Raji (cell line): Measurements from ENCODE around the gene ENTPD5.

Experiments used
- POLR2A ChIP-seq: IDR thresholded peaks from 2 replicates; pipeline ENCODE4 v1.6.1; 2011; ENCODE audit warnings: low read depth, low read length, control low read depth; ENCODE audit not compliant: insufficient read depth

The ENTPD5 gene

GRCh38 chr14:74019408-74020137, 485 bp upstream of the ENTPD5 start:
- no peak for TF ChIP-seq POLR2A

GRCh38 chr14:74018174-74018585, 908 bp downstream of the ENTPD5 start:
- no peak for TF ChIP-seq POLR2A

DNA sequence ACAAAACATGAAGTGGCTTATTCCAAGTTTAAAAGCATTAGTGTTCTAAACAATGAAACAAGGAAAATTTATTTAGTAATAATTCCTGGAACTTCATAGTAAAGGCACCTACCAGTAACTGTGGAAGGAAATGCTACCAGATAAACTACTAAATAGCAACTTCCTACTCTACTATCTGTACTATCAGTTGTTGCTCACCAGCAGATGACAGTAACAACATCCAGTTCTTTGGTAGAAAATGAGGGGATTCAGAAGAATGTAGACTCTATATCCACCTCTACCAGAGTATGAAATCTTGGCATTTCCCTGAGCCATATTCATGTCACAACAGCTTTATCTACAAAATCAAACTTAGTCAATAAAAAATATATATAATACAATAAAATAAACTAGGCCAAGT, 3.1 kb downstream of the ENTPD5 start:
- TF ChIP-seq POLR2A = no peak

- TF ChIP-seq POLR2A = no peak
Observed at GRCh38 chr14:74015176-74015575, 3.9 kb downstream of the ENTPD5 start.

DNA sequence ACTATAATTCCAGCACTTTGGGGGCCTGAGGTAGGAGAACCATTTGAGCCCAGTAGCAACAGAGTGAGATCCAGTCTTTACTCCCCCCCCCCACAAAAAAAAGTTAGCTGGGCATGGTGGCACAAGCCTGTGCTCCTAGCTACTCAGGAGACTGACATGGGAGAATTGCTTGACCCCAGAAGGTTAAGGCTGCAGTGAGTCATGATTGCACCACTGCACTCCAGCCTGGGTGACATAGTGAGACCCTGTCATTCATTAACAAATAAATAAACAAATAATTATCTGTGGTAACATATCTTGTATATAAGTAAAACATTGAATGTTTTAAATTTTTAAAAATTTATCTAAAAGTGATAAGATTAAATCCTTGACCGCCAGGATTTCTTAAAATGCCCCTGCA, 4.8 kb downstream of the ENTPD5 start:
- no peak for TF ChIP-seq POLR2A

DNA sequence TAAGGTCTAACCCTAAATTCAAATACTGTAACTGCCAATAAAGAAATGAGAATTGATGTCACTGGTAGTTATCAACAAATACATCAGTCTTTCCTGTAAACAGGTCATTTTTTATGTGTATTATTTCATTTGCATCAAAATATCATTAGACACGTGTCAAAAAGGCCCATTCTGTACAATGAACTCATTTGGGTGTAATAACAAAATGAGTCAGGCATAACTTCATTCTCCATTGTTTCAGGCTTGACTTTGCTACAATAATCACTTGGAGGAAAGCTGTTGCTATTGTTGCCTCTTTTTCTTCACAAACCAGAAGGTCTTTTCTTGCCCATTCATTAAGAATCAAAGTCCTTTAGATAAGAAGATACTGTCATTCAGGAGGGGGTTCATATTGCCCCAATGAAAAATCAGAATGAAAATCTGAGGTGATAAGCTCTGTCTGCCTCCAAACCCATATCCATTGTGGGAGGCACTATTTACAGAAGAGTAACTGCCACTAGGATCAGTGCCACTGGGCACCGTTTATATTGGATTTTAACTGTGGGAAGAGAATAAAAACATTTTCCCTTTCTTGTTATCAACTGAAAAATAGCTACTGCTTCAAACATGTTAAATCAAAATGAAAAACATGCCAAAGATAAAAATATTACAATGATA, 10.1 kb downstream of the ENTPD5 start:
- no peak for TF ChIP-seq POLR2A

GRCh38 chr14:73998726-73999125, 20.4 kb downstream of the ENTPD5 start:
- TF ChIP-seq POLR2A = no peak

DNA sequence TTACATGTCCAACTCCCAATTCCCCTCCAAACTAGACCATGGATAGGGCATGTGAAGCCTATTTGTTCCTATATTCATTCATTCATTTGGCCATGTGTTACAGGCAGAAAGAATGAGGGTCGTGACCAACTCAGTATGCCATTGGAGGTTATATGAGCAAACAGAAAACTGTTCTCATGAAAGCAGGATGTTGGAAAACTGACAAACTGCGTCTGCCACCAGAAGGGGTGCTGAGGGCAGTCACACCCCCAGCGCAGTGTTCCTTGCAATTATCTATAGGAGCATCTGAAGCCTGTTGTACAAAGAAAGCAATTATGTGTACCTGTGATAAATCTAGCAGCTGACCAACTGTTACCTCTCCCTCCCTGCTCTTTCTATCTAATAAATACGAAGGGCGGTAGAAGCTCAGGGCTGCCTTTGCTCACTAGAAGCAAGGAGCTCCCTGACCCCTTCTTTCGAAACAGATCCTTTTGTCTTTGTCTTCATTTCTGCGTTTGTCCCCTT, 21.1 kb downstream of the ENTPD5 start:
- no peak for TF ChIP-seq POLR2A

DNA sequence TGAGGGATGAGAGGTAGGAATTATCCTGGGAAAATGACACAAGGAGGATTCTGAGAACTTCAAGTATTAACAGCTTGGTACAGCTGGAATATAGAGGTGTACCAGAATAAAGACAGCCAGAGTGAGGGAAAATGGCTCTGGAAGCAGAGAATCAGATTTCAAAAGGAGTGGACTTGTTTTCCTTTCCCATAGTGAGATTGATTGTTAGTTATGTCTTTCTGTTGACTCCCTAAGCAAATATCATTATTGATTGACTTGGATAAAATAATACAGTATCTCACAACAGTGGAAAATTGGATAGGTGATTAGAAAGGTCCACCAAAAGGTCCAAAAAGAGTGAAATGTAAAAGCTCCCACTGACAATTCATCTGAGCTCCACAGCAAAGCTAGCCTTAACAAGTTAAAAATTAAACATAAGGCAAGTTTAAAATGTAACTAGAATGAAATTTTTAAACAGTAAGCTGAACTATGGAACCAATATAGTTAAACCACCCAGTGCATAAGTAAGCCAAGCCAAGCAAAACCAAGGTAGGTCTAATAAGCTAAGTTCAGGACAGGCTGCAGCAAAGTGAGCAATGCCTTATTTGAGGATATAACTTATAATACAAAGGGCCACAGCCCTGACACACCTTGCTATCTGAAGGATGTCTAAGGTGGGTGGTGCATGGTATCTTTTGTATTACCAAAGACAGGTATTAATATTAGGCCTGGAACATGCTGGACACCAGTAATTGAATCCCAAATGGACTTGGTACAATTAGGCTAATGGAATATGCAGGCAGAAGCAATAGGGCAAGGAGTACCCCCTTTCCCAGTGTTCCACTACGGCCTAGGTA, 21.8 kb downstream of the ENTPD5 start:
- no peak for TF ChIP-seq POLR2A

GRCh38 chr14:73996731-73997107, 22.4 kb downstream of the ENTPD5 start:
- no peak for TF ChIP-seq POLR2A

DNA sequence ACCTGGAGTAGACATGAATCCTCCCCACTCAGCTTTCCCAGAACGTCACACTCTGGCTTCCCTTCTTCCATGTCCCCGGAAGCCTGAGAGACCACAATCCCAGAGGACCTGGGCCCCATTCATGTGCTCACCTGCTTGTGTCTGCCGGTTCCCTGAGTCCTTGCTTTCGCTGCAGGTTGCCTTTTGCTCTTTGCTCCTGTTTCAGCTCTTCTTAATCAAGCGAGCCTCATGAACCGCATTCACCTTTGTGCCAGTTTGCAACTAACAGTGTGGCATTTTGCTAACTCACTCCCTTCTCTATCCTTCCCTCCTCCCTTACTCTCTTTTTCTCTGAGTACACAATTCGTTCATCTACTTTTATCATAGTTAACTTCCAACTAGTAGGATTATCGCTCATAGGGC, 23.1 kb downstream of the ENTPD5 start:
- no peak for TF ChIP-seq POLR2A

GRCh38 chr14:73991092-73991491, 28.0 kb downstream of the ENTPD5 start:
- no peak for TF ChIP-seq POLR2A

- TF ChIP-seq POLR2A = no peak
Observed at GRCh38 chr14:73988065-73988464, 31.0 kb downstream of the ENTPD5 start.

DNA sequence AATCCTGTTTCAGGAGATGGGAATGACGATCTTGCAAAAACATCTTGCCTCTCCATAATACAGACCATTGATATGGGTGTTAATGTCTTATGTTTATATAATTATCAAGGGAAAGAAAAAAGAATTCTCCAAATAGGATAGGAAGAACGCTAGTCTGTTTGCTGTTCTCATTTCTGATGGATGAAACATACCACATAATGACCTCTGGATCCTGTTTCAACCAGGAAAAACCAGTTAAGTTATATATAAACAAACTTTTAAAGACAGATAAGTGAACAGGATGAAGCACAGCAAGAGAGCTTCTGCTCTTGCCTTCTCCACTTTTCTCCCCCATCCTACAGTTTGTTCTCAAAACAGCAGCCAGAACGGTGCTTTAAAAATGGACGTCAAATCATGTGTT, 41.2 kb downstream of the ENTPD5 start:
- TF ChIP-seq POLR2A = no peak

DNA sequence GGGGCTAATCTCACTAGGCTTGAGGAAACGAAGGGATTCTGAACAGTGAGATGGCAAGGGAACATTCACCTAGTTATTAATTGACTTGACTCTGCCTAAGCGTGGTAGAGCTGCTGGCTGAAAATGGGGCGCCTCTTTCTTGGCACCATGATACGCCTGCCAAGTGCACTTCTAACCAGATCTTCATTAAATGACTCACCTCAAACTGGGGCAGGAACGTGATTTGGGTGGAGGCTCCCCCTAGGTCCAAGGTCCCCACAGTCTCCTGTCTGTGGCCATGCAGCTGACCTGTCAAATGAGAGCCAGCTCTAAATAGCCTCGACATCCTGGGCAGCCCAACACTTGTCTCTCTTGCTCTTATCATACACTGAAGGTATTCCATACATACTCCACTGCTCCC, 43.0 kb downstream of the ENTPD5 start:
- TF ChIP-seq POLR2A = no peak

DNA sequence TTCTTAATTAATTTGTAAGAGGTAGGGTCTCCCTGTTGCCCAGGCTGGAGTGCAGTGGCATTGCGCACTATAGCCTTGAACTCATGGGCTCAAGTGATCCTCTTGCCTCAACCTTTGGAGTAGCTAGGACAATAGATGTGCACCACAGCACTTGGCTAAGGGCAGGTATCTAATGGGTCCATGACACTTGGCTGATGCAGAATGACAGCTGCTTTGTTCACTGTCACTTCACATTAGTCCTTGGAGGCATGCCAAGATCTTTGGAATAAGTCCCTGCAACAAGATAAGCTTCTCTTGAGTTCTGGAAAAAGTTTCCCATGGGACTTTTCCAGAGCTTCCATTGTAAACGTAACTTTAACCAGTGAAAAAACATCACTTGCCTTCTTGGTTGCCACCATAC, 45.6 kb downstream of the ENTPD5 start:
- TF ChIP-seq POLR2A = no peak
